ENCODE data around the gene CD93. TPM values are rescaled to one million over a fixed set of nuclear protein-coding genes. Genes with fewer than 3 reads are reported as not detected.

CD93 gene
- total and polyA plus RNA-seq, 8 donors, result 2.9 to 63.5 (median 6.7) TPM

- intact Hi-C loops (cut with DNase I; ENCODE audit: low total_unique reads), result no loop called here
- Histone ChIP-seq H3K4me1 (peaks cover 5 to 15% (median 11%) of the 10 kb centered on the region in 4 donors), H3K36me3 (no peaks in the 10 kb centered on the region), H3K4me3 (no peak overlapping the region), H3K27me3 (peaks cover 0 to 5% (median 0%) of the 10 kb centered on the region in 3 donors), H3K9me3 (no peaks in the 10 kb centered on the region), H3K27ac (no peak overlapping the region)
- no peak for DNase-seq
- TF ChIP-seq CTCF (IDR thresholded peaks at IDR 0.05), result no peak
- no peak for TF ChIP-seq POLR2A (IDR thresholded peaks at IDR 0.05)
- no peak for TF ChIP-seq POLR2AphosphoS5 (IDR thresholded peaks at IDR 0.05)
- TF ChIP-seq EP300 (IDR thresholded peaks at IDR 0.05), result no peak
- WGBS, 5 donors, result 82 to 93% (median 90%) methylated on average over 3 of the region's 3 CpGs
Measured at GRCh38 chr20:23096097-23096496, 10.0 kb upstream of the CD93 start.

- no peak for TF ChIP-seq EP300 (IDR thresholded peaks at IDR 0.05)
- TF ChIP-seq CTCF (IDR thresholded peaks at IDR 0.05), result no peak
- no peak for TF ChIP-seq POLR2AphosphoS5 (IDR thresholded peaks at IDR 0.05)
- no peak for TF ChIP-seq POLR2A (IDR thresholded peaks at IDR 0.05)
- Histone ChIP-seq H3K9me3 (no peaks in the 10 kb centered on the region), H3K27ac (no peak overlapping the region), H3K4me3 (no peak overlapping the region), H3K4me1 (peaks cover 5 to 15% (median 11%) of the 10 kb centered on the region in 4 donors), H3K36me3 (no peaks in the 10 kb centered on the region), H3K27me3 (peaks cover 0 to 5% (median 0%) of the 10 kb centered on the region in 3 donors)
- 62 to 83% (median 68%) methylated on average over 3 of the region's 3 CpGs for WGBS, 5 donors
- intact Hi-C loops (cut with DNase I; ENCODE audit: low total_unique reads), result no loop called here
- DNase-seq, result no peak
Measured at GRCh38 chr20:23095499-23095898, 9.4 kb upstream of the CD93 start.

- no peak for DNase-seq
- intact Hi-C loops (cut with DNase I; ENCODE audit: low total_unique reads), result no loop called here
- H3K27ac ChIP-seq, result no peak overlapping the region
Measured at GRCh38 chr20:23094927-23095326, 8.8 kb upstream of the CD93 start.

GRCh38 chr20:23094213-23094896 lies 8.2 kb upstream of the CD93 start:
- Histone ChIP-seq H3K9me3 (no peaks in the 10 kb centered on the region), H3K36me3 (no peaks in the 10 kb centered on the region), H3K4me3 (no peak overlapping the region), H3K27me3 (peaks cover 0 to 5% (median 0%) of the 10 kb centered on the region in 3 donors), H3K27ac (no peak overlapping the region), H3K4me1 (peaks cover 5 to 15% (median 11%) of the 10 kb centered on the region in 4 donors)
- TF ChIP-seq POLR2A (IDR thresholded peaks at IDR 0.05) (no peak), POLR2AphosphoS5 (IDR thresholded peaks at IDR 0.05) (no peak), CTCF (IDR thresholded peaks at IDR 0.05) (no peak), EP300 (IDR thresholded peaks at IDR 0.05) (no peak)
- intact Hi-C loops (cut with DNase I; ENCODE audit: low total_unique reads), result no loop called here
- 74 to 81% (median 78%) methylated on average over 13 of the region's 13 CpGs for WGBS, 5 donors
- no peak for DNase-seq

More at GRCh38 chr20:23094927-23095326, 8.8 kb upstream of the CD93 start:
- 79 to 81% (median 80%) methylated on average over 8 of the region's 8 CpGs for WGBS, 5 donors
- Histone ChIP-seq H3K36me3 (no peaks in the 10 kb centered on the region), H3K27me3 (peaks cover 0 to 5% (median 0%) of the 10 kb centered on the region in 3 donors), H3K4me1 (peaks cover 5 to 15% (median 11%) of the 10 kb centered on the region in 4 donors), H3K9me3 (no peaks in the 10 kb centered on the region), H3K4me3 (no peak overlapping the region)
- TF ChIP-seq CTCF (IDR thresholded peaks at IDR 0.05) (no peak), EP300 (IDR thresholded peaks at IDR 0.05) (no peak), POLR2AphosphoS5 (IDR thresholded peaks at IDR 0.05) (no peak), POLR2A (IDR thresholded peaks at IDR 0.05) (no peak)
